Activated CD4-positive, alpha-beta T cell treated with anti-CD3 and anti-CD28 coated beads, Interleukin-2, amount 50 U/mL, for 4 hours (primary cell): ENCODE measurements around the gene KCNJ9.

ENCODE experiments used
- DNase-seq, 2 experiments: peaks; one replicate each; pipeline ENCODE4 v3.0.0-alpha.2; 2020

The KCNJ9 gene

DNA sequence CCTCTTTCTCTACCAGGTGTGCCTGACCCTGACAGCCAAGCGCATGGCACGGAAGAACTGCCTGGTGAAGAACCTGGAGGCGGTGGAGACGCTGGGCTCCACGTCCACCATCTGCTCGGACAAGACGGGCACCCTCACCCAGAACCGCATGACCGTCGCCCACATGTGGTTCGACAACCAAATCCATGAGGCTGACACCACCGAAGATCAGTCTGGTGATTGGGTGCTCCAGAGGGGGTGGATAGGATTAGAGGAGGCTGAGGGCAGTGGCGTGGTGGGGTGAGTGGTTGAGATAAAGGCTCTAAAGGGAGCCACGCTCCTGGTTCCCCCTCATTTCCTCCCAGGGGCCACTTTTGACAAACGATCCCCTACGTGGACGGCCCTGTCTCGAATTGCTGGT is 47.3 kb downstream of the KCNJ9 start:
- no peak for DNase-seq

DNA sequence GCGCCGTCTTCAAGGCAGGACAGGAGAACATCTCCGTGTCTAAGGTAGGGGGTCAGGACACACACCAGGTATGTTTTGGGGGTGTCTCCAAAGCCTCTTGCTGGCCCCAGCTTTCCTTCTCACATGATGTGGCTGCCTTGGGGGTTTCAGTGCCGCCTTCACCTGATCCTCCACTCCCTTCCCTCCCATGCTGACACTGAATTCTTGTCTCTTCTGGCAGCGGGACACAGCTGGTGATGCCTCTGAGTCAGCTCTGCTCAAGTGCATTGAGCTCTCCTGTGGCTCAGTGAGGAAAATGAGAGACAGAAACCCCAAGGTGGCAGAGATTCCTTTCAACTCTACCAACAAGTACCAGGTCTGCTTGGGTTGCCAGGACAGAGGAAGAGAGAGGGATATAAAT is 47.7 kb downstream of the KCNJ9 start:
- no peak for DNase-seq

DNA sequence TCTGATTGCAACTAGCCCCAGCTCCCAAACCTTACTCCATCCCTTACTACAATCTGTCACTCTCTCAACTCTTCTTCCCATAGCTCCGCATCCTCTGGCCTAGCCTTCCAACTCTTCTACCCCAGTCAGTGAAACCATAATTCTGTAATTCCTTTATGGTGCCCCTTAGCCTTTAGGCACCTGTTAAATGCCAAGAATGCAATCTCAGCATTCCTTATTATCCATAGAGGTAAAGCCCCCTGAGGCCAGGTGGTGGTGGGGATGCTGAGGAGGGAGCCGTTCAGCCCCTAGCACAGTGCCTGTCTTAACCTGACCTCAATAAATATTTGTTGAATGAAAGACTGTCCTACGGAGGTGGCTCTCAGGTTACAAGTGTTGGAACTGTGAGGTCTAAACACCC is 48.2 kb downstream of the KCNJ9 start:
- no peak for DNase-seq

GRCh38 chr1:160129966-160130365 is 48.6 kb downstream of the KCNJ9 start:
- DNase-seq: no peak

DNA sequence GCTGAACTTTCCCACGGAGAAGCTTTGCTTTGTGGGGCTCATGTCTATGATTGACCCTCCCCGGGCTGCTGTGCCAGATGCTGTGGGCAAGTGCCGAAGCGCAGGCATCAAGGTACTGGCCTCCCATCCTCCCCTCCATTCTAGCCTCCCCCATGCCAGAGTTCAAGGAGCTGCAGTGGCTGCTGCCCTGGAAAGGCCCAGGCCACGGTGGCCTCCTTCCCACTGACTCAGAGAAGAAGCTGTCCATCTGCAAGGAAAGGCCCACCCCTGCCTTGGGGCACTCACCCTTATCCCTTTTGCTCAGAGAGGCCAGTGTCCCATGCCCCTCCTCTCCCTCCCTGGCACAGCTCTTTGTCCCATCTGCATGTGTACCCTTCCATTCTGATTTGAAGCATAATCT is 49.1 kb downstream of the KCNJ9 start:
- no peak for DNase-seq

GRCh38 chr1:160130939-160131338 is 49.6 kb downstream of the KCNJ9 start:
- no peak for DNase-seq

DNA sequence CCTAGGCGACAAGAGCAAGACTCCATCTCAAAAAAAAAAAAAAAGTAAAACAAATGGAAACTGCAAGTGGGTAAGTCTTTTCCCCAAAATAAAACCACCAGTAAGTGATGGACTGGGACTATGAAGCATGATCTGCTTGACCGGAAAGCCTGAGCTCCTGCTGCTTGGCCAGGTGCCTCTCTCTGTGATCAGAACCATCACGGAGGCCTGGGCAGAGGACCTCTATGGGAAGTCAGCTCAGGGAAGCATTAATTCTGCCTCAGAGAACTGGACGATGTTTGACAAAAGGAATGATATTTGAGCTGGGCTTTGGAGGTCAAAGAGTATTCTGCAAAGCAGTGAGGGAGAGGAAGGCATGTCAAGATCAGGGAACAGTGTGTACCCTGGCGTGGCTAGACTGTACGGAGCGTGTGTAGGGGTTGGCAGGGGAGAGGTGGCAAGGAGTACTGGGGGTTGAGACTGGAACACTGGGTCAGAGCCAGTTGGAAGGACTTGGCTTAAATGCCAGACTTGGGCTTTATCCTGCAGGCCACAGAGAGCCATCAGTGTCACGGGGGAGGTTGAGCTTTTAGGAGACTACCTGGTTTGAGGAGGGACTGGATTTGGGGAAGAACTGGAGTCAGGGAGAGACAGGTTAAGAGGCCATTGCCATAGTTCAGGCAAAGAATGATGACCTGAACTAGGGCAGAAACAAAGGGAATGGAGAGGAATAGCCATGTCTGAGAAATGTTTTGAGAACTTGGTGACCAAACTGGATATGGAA is 50.6 kb downstream of the KCNJ9 start:
- no peak for DNase-seq

GRCh38 chr1:160133990-160134770 is 52.8 kb downstream of the KCNJ9 start:
- DNase-seq: no peak

- DNase-seq: no peak
These were observed 53.6 kb downstream of the KCNJ9 start for GRCh38 chr1:160134791-160135572.

DNA sequence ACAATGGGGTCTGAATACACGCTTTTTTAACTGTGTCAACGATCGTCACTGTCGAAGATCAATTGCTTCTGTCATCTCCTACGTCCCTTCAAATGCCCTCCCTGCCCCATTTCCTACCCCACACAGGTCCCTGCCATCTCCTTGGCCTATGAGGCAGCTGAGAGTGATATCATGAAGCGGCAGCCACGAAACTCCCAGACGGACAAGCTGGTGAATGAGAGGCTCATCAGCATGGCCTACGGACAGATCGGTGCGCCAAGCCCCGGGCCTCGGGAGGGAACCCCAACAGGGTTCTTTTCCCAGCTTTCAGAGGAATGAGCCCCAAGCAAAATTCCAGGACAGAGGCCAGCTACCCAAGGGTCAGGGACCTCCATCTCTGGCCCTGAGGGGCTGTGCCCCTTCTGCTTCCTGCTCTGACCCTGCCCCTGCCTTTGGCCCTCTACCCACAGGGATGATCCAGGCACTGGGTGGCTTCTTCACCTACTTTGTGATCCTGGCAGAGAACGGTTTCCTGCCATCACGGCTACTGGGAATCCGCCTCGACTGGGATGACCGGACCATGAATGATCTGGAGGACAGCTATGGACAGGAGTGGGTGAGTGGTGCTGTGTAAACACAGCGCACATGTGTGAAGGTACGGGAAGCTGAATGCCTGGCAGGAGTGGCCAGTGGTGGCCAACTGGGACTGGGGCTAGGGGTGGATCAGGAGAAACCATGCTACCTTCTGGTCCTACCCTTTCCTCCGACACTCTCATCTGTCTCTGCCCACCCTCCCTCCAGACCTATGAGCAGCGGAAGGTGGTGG is 55.0 kb downstream of the KCNJ9 start:
- no peak for DNase-seq

- no peak for DNase-seq
These were observed 55.5 kb downstream of the KCNJ9 start for GRCh38 chr1:160136926-160137200.

DNA sequence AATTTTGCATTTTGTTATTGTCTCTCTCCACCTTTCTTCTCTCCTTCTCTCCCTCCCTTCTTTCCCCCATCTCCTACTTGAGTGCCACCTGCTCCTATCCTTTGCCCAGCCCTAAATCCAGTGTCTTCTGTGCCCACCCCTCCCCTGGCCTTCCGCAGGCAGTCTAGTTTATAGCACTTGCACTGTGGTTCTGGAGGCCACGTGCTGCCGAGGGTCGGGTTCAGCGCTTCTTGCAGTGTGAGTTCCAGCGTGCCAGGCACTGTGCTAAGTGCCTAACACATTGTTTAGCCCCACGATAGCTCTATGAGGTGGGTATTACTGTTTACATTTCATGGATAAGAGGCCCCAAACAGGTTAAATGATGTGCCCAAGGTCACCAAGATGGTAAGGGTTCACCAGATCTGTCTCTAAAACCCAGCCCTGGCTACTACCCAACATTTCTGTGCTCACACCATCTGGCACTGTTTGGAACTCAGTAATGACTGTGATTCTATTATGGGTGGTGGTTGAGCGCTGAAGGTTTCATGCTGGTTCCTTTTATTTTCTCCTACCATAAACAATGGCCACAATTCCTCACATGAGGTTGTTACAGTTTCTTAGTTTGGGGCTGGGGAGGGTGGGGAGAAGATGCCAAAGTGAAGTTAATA is 56.0 kb downstream of the KCNJ9 start:
- DNase-seq: no peak

DNA sequence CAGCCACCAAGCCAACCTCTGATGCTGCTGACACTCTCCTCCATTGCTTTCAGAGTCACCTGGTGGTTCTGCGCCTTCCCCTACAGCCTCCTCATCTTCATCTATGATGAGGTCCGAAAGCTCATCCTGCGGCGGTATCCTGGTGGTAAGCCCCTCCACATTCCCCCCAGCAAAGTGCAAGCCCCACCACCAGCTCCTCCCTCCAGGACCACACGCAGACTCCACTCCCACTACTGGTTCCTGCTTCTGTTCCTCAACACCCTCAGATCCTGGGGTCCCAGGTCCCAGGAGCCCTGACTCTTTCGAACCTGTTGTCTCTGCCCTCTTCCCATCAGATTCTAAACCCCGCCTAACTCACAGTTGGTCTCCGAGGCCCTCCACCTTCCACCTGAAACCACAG is 58.5 kb downstream of the KCNJ9 start:
- DNase-seq: no peak
